GM12878 (cell line): ENCODE results near the gene ELOVL4. TPM values are rescaled to one million over a fixed set of nuclear protein-coding genes. Genes with fewer than 3 reads are reported as not detected.

ENCODE experiments used
- ATAC-seq: fragments of 200-7000 bp; cut with Tn5 transposase; 3 replicates; pipeline ENCODE4 v1.9.1; 2020; ENCODE audit warnings: mild to moderate bottlenecking, moderate library complexity
- BruUV-seq: library from RNA; stranded (reverse); fragments of 400-500 nt; replicated peaks from 2 replicates; lab custom pipeline; 2021; lab: Mats Ljungman, UMichigan
- CTCF ChIA-PET: fragments of 300-600 bp; sonication (Branson Sonifier 250); formaldehyde crosslinking; extraction: SDS; loops from one replicate; lab custom pipeline; 2021; ENCODE audit warnings: inconsistent platforms; lab: Yijun Ruan, JAX
- POLR2A ChIA-PET: fragments of 350-600 bp; formaldehyde crosslinking; extraction: SDS; loops from one replicate; lab custom pipeline; 2021; ENCODE audit warnings: inconsistent platforms; lab: Charles Lee
- RAD21 ChIA-PET: fragments of 300-600 bp; sonication (Branson Sonifier 250); formaldehyde crosslinking; loops from one replicate; lab custom pipeline; 2023; ENCODE audit warnings: antibody characterized with exemption; ENCODE audit not compliant: unreplicated experiment; lab: Charles Lee
- SMC1A ChIA-PET: fragments of 300-600 bp; sonication (Branson Sonifier 250); formaldehyde crosslinking; loops from one replicate; lab custom pipeline; 2023; ENCODE audit not compliant: unreplicated experiment, uncharacterized antibody; lab: Charles Lee
- DNase-seq: peaks from one replicate; pipeline ENCODE4 v3.0.0-alpha.2; 2011; ENCODE audit warnings: low read depth, low spot score
- FAIRE-seq: peaks from 3 replicates; lab custom pipeline; 2011; peaks lifted over from hg19 to GRCh38; lab: Jason Lieb, UNC
- H2AFZ ChIP-seq: 2 replicates; pipeline ENCODE4 v1.6.0; 2011; ENCODE audit warnings: low read depth, low read length, control low read depth; ENCODE audit not compliant: control insufficient read depth
- H3K27ac ChIP-seq: 2 replicates; pipeline ENCODE4 v1.5.1; 2011; ENCODE audit warnings: control low read depth; ENCODE audit not compliant: control insufficient read depth, insufficient read depth
- H3K27me3 ChIP-seq, 2 experiments: replicated peaks in 1 of 2; 2 replicates each; pipeline versions ENCODE4 v1.6.0 to v1.6.1; 2011; ENCODE audit warnings: low read length in 1 of 2; ENCODE audit not compliant: control insufficient read depth in 2 of 2, insufficient read depth in 2 of 2
- H3K36me3 ChIP-seq, 2 experiments: 2 replicates each; pipeline ENCODE4 v1.5.1; 2011; ENCODE audit warnings: low read length in 1 of 2; ENCODE audit not compliant: control insufficient read depth in 2 of 2, insufficient read depth in 2 of 2
- H3K4me1 ChIP-seq: 2 replicates; pipeline ENCODE4 v1.6.1; 2011; ENCODE audit warnings: mild to moderate bottlenecking, low read length, moderate library complexity, mixed read lengths; ENCODE audit not compliant: control insufficient read depth, insufficient read depth
- H3K4me2 ChIP-seq: 2 replicates; pipeline ENCODE4 v1.6.0; 2011; ENCODE audit warnings: control low read depth; ENCODE audit not compliant: control insufficient read depth, insufficient read depth
- H3K4me3 ChIP-seq: fragments of 200-600 bp; sonication (generic); 2 replicates; pipeline ENCODE4 v1.5.1; 2016
- H3K79me2 ChIP-seq: 2 replicates; pipeline ENCODE4 v1.6.0; 2011; ENCODE audit warnings: low read length; ENCODE audit not compliant: control insufficient read depth, insufficient read depth
- H3K9ac ChIP-seq: 2 replicates; pipeline ENCODE4 v1.8.0; 2011; ENCODE audit warnings: low read length, control low read depth, mixed read lengths; ENCODE audit not compliant: control insufficient read depth, insufficient read depth
- H3K9me3 ChIP-seq: replicated peaks from 3 replicates; pipeline ENCODE4 v1.5.1; 2011; ENCODE audit warnings: mild to moderate bottlenecking, low read length; ENCODE audit not compliant: control insufficient read depth, insufficient read depth
- H4K20me1 ChIP-seq: 2 replicates; pipeline ENCODE4 v1.6.0; 2011; ENCODE audit not compliant: control insufficient read depth, insufficient read depth
- SMAD1 ChIP-seq: fragments of 450-650 bp; IDR thresholded peaks from 2 replicates; pipeline ENCODE4 v1.6.1; 2018; ENCODE audit warnings: mild to moderate bottlenecking, low read depth; ENCODE audit not compliant: partially characterized antibody
- SUZ12 ChIP-seq: fragments of 200-600 bp; sonication (generic); IDR thresholded peaks from one replicate; pipeline ENCODE4 v1.6.1; 2018; ENCODE audit warnings: antibody characterized with exemption, mild to moderate bottlenecking; ENCODE audit not compliant: unreplicated experiment
- WGBS: methylation state at CpG from one replicate; pipeline ENCODE4 v1.1.6; 2016; ENCODE audit warnings: low lambda C conversion rate; ENCODE audit not compliant: insufficient replicate concordance, insufficient coverage; ENCODE audit errors: missing lambda C conversion rate; 5-methylcytosine and 5-hydroxymethylcytosine counted together
- in situ Hi-C: fragments of 300-500 bp; cut with MboI; formaldehyde crosslinking; loops from 9 replicates; pipeline ENCODE4 v1.14.3; 2018; ENCODE audit warnings: mixed read lengths
- intact Hi-C: fragments of 100-400 bp; cut with micrococcal nuclease; formaldehyde crosslinking; loops from one replicate; pipeline ENCODE4 v1.14.2; 2022; ENCODE audit not compliant: unreplicated experiment
- polyA plus RNA-seq, 11 experiments: library from polyadenylated mRNA; depleted of rRNA in 4 of 11; unstranded in 6 of 11; stranded (reverse) in 5 of 11; fragments of >200 nt; fragmentation: Nextera tagmentation in 4 of 11; fragmentation: Illumina TruSeq in 1 of 11; extraction: Ambion mirVana in 4 of 11; extraction: Trizol in 1 of 11; gene quantifications; 1 replicate in 1 of 11; 2 replicates in 10 of 11; pipeline versions ENCODE4 v1.2.1 to v1.2.3, GENCODE V29; 2011 to 2016; ENCODE audit warnings: inconsistent platforms in 2 of 11, missing spikeins in 2 of 11, low read depth in 1 of 11
- total RNA-seq, 4 experiments: library from RNA; depleted of rRNA in 3 of 4; stranded (reverse); fragments of >200 nt in 3 of 4; fragmentation: Illumina TruSeq in 1 of 4; extraction: Trizol in 1 of 4; gene quantifications; 2 replicates each; pipeline versions ENCODE4 v1.2.1 to v1.2.3, GENCODE V29; 2013 to 2021
- TF ChIP-seq, protein P1 (sequence below): fragments of 150-350 bp; IDR thresholded peaks from 2 replicates; pipeline ENCODE4 v1.6.1; 2016; ENCODE audit warnings: low read depth, low read length
- TF ChIP-seq, protein P2 (sequence below): fragments of 450-650 bp; IDR thresholded peaks from 2 replicates; pipeline ENCODE4 v1.6.1; 2016; ENCODE audit warnings: mild to moderate bottlenecking
- TF ChIP-seq, protein P3 (sequence below): IDR thresholded peaks from 2 replicates; pipeline ENCODE4 v1.6.1; 2011; ENCODE audit warnings: mild to moderate bottlenecking, low read depth, low read length, moderate library complexity; ENCODE audit not compliant: insufficient replicate concordance
- TF ChIP-seq, protein P4 (sequence below): IDR thresholded peaks from 2 replicates; pipeline ENCODE4 v1.6.1; 2012; ENCODE audit warnings: low read depth, low read length, improper control_type of control experiment

ELOVL4 gene
- total and polyA plus RNA-seq, 10 of the 15 experiments (the other 5 are each of a cell fraction or from before 2014, with no cell fraction given): 0.03 to 0.15 (median 0.08) TPM; not detected in 7

DNA sequence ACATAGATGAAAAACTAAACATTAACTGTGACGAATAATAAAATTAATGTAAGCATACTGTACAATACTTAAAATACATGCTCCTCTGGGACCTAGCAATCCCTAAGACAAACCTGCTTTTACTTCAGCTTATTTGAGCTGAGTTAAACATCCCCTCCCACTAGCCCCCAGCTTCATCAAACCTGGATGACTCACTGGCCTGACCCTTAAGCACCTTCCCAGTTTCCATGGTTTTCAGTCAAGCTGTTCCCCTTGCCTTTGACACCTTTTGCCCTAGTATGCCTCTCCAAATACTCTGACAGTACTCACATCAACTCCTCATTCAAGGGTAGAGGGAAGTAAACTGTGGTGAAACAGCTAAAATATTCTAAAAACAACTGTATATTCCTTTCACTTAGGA is 4.2 kb downstream of the ELOVL4 start:
- in situ Hi-C loops (loop anchor here (25.0 kb wide), 1 partner anchor 144 kb away; no protein-coding TSS in a partner anchor), intact Hi-C loops (no loop called here)
- TF ChIP-seq, protein P1, sequence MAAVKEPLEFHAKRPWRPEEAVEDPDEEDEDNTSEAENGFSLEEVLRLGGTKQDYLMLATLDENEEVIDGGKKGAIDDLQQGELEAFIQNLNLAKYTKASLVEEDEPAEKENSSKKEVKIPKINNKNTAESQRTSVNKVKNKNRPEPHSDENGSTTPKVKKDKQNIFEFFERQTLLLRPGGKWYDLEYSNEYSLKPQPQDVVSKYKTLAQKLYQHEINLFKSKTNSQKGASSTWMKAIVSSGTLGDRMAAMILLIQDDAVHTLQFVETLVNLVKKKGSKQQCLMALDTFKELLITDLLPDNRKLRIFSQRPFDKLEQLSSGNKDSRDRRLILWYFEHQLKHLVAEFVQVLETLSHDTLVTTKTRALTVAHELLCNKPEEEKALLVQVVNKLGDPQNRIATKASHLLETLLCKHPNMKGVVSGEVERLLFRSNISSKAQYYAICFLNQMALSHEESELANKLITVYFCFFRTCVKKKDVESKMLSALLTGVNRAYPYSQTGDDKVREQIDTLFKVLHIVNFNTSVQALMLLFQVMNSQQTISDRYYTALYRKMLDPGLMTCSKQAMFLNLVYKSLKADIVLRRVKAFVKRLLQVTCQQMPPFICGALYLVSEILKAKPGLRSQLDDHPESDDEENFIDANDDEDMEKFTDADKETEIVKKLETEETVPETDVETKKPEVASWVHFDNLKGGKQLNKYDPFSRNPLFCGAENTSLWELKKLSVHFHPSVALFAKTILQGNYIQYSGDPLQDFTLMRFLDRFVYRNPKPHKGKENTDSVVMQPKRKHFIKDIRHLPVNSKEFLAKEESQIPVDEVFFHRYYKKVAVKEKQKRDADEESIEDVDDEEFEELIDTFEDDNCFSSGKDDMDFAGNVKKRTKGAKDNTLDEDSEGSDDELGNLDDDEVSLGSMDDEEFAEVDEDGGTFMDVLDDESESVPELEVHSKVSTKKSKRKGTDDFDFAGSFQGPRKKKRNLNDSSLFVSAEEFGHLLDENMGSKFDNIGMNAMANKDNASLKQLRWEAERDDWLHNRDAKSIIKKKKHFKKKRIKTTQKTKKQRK: no peak
- Histone ChIP-seq H3K9me3 (no peaks in the 10 kb centered on the region), H3K4me2 (no peak overlapping the region), H3K27me3 (peaks cover 3 to 17% of the 10 kb centered on the region in 2 experiments), H3K27ac (no peak overlapping the region), H3K79me2 (no peaks in the 10 kb centered on the region), H3K9ac (no peak overlapping the region), H3K4me3 (no peak overlapping the region), H3K36me3 (no peaks in the 10 kb centered on the region), H2AFZ (no peak overlapping the region), H4K20me1 (no peaks in the 10 kb centered on the region), H3K4me1 (0 out of 2 replicates have a peak, but pooled peaks cover 3% of the 10 kb centered on the region)
- DNase-seq: no peak
- BruUV-seq: no TSS peak
- no peak for FAIRE-seq
- ChIA-PET RAD21 (no interaction called here), POLR2A (no interaction called here), SMC1A (interaction anchor here (0.9 kb wide), 2 partner anchors 150 to 597 kb away, joined by 3 read pairs; no protein-coding TSS in a partner anchor), CTCF (interaction anchor here (0.9 to 1.6 kb wide), 3 partner anchors 11 to 151 kb away, joined by 3 to 6 read pairs (median 3); no protein-coding TSS in a partner anchor)
- 41% methylated on average over 1 of the region's 1 CpG for WGBS
- ATAC-seq: no peak

DNA sequence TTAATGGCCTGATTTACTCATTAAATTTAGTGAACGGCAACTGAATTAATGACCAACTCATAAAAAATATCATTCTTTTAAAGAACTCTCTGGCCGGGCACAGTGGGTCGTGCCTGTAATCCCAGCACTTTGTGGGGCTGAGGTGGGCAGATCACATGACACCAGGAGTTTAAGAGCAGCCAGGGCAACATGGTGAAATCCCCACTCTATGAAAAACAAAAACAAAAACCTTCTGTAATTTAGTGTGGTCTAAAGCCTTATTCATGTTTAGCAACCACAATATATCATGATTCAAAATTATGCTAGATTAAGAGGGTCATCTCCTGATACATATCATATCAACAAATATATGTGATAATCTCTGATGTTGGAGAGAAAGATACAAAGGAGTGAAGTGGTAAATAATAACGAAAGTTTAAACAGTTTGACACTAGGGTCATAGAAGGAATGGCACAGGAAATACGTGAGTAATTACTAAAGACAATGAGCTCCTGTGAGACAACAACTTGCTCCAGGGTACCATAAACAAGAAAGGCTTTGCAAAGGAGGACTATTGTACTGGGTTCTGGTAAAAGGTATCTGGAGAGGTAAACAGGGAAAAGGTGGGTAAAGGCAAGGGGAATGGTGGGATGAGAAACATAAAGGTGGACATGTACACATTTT is 5.7 kb downstream of the ELOVL4 start:
- DNase-seq: no peak

More for the DNA sequence above, 5.7 kb downstream of the ELOVL4 start:
- H4K20me1 ChIP-seq: no peaks in the 10 kb centered on the region
- H3K9ac ChIP-seq: no peak overlapping the region
- FAIRE-seq (no peak), ATAC-seq (no peak)
- ChIA-PET SMC1A (no interaction called here), RAD21 (no interaction called here), CTCF (no interaction called here), POLR2A (no interaction called here)
- H3K4me1 ChIP-seq: no peaks in the 10 kb centered on the region
- H3K27me3 ChIP-seq: peaks cover 1 to 5% of the 10 kb centered on the region in 2 experiments
- no peaks in the 10 kb centered on the region for H3K79me2 ChIP-seq
- no peak overlapping the region for H3K4me3 ChIP-seq
- no peak overlapping the region for H2AFZ ChIP-seq
- intact Hi-C loops: no loop called here
- H3K27ac ChIP-seq: no peak overlapping the region
- BruUV-seq: no TSS peak
- 53% methylated on average over 5 of the region's 5 CpGs for WGBS
- no peak overlapping the region for H3K4me2 ChIP-seq
- no peaks in the 10 kb centered on the region for H3K36me3 ChIP-seq
- in situ Hi-C loops: loop anchor here (25.0 kb wide), 1 partner anchor 146 kb away; no protein-coding TSS in a partner anchor
- no peaks in the 10 kb centered on the region for H3K9me3 ChIP-seq
- TF ChIP-seq, protein P2, sequence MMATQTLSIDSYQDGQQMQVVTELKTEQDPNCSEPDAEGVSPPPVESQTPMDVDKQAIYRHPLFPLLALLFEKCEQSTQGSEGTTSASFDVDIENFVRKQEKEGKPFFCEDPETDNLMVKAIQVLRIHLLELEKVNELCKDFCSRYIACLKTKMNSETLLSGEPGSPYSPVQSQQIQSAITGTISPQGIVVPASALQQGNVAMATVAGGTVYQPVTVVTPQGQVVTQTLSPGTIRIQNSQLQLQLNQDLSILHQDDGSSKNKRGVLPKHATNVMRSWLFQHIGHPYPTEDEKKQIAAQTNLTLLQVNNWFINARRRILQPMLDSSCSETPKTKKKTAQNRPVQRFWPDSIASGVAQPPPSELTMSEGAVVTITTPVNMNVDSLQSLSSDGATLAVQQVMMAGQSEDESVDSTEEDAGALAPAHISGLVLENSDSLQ: no peak
- TF ChIP-seq SUZ12: no peak
- no peak for TF ChIP-seq SMAD1
- TF ChIP-seq, protein P3, sequence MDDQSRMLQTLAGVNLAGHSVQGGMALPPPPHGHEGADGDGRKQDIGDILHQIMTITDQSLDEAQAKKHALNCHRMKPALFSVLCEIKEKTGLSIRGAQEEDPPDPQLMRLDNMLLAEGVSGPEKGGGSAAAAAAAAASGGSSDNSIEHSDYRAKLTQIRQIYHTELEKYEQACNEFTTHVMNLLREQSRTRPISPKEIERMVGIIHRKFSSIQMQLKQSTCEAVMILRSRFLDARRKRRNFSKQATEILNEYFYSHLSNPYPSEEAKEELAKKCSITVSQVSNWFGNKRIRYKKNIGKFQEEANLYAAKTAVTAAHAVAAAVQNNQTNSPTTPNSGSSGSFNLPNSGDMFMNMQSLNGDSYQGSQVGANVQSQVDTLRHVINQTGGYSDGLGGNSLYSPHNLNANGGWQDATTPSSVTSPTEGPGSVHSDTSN: no peak
- TF ChIP-seq, protein P4, sequence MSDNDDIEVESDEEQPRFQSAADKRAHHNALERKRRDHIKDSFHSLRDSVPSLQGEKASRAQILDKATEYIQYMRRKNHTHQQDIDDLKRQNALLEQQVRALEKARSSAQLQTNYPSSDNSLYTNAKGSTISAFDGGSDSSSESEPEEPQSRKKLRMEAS: no peak
